ENCODE measurements around the gene ZXDC. TPM values are rescaled to one million over a fixed set of nuclear protein-coding genes. Genes with fewer than 3 reads are reported as not detected.

ZXDC gene
- total RNA-seq, 2 donors from 2014 or later = 18.9 to 25.5 TPM

GRCh38 chr3:126406389-126407296, 69.0 kb downstream of the ZXDC start:
- DNase-seq (ENCODE audit: low spot score) = peak; percentile 32
- Histone ChIP-seq H3K27me3 (no peaks in the 10 kb centered on the region), H3K4me3 (no peak overlapping the region), H3K4me1 (no peaks in the 10 kb centered on the region), H3K27ac (no peak overlapping the region), H3K9me3 (no peaks in the 10 kb centered on the region), H3K36me3 (no peaks in the 10 kb centered on the region)
- TF ChIP-seq CTCF (IDR thresholded peaks at IDR 0.05) = no peak

DNA sequence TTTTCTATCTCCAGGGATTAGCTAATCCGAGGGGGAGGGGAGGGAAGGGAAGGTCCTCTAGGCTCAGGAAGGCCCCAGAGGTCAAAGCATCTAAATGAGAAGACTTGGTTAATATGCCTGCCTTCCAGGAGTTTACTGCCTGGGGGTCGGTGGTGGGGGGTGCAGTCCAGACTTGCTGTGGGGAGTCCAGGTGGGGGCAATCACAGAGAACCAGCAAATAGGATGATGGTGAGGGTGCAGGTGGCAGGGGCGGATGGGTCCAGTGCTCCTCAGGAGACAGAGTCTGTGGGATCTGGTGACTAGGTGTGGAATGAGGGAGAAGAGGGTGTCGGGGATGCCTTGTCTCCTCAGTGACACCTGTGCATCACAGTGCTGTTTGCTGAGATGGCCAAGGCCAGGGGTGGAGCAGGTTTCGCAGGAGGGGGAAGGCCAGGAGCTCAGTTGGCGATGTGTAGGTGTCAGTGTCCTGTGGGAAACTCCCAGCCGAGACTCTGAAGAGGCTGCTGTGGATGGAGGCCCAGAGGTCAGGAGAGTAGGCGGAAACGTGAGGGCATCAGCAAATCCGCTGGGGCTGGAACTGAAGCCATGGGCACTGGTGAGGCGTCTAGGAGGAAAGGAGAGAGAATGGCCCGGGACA, 72.9 kb downstream of the ZXDC start:
- Histone ChIP-seq H3K9me3 (no peaks in the 10 kb centered on the region), H3K36me3 (no peaks in the 10 kb centered on the region), H3K4me3 (no peak overlapping the region), H3K27ac (no peak overlapping the region), H3K4me1 (no peaks in the 10 kb centered on the region), H3K27me3 (no peaks in the 10 kb centered on the region)
- no peak for TF ChIP-seq CTCF (IDR thresholded peaks at IDR 0.05)
- DNase-seq (ENCODE audit: low spot score) = no peak

GRCh38 chr3:126402178-126402577, 73.5 kb downstream of the ZXDC start:
- Histone ChIP-seq H3K27me3 (no peaks in the 10 kb centered on the region), H3K4me1 (no peaks in the 10 kb centered on the region), H3K36me3 (no peaks in the 10 kb centered on the region), H3K27ac (no peak overlapping the region), H3K4me3 (no peak overlapping the region), H3K9me3 (no peaks in the 10 kb centered on the region)
- no peak for TF ChIP-seq CTCF (IDR thresholded peaks at IDR 0.05)
- DNase-seq (ENCODE audit: low spot score) = no peak

DNA sequence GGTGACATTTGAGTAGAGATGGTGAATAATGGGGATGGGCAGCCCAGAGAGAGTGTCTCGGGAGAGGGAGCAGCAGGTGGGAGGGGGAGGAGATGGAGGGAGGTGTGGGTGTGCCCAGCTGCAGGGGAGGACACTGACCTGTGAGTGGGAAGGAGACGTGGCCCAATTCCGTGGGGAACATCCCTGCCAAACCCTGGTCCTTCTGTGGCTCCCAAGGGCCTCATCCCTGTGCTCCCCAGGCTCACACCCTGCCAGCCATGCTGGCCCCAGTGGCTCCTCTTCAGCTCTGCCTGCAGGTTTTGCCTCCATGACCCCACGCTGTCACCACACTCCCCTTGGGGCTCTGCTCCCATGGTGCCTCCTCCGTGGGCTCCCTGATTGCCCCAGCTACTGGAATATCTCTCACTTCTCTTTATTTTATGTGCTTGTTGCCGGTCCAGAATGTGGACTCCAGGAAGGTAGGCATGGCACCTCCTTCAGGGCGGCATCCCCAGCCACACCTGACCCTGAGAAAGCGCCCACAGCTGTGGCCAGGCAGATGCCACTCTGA, 74.0 kb downstream of the ZXDC start:
- Histone ChIP-seq H3K4me3 (no peak overlapping the region), H3K27ac (no peak overlapping the region), H3K36me3 (no peaks in the 10 kb centered on the region), H3K27me3 (no peaks in the 10 kb centered on the region), H3K4me1 (no peaks in the 10 kb centered on the region), H3K9me3 (no peaks in the 10 kb centered on the region)
- TF ChIP-seq CTCF (IDR thresholded peaks at IDR 0.05) = no peak
- DNase-seq (ENCODE audit: low spot score) = no peak

DNA sequence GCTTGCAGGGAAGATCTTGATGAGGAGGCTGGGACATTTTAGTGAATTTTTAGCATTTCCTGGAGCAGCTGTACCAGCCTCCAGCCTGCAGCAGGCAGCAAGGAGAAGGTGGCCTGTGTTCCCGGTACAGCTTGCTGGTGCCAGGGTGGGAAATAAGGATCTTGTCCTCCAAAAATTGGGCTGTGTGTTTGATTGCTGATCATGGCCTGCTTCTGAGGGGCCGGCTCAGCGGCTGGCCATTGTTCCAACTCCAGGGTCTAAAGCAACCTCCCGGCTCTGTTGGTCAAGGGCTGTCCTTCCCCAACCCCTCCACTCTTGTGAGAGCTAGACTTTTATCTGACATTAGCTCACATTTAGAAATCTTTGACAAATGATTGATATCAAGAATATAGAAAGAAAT, 75.9 kb downstream of the ZXDC start:
- no peak overlapping the region for H3K27ac ChIP-seq
- H3K9me3 ChIP-seq = no peaks in the 10 kb centered on the region
- no peak for TF ChIP-seq CTCF (IDR thresholded peaks at IDR 0.05)
- no peak for DNase-seq (ENCODE audit: low spot score)
- H3K27me3 ChIP-seq = no peaks in the 10 kb centered on the region
- peaks cover 0 to 4% of the 10 kb centered on the region in 2 donors for H3K4me1 ChIP-seq
- H3K36me3 ChIP-seq = no peaks in the 10 kb centered on the region
- H3K4me3 ChIP-seq = no peak overlapping the region

All from right atrium auricular region (tissue), 2 donors.